Measurements from ENCODE around the gene IQCH. TPM values are rescaled to one million over a fixed set of nuclear protein-coding genes. Genes with fewer than 3 reads are reported as not detected.
"Not testable (repeated sequence)": the region's sequence is repeated elsewhere in the genome, so short reads cannot be mapped to it uniquely, and the experiment has no call there.

The IQCH gene
- total RNA-seq, 2 experiments from 2014 or later = 1.5 to 2.0 TPM

- CTCF ChIA-PET = no interaction called here
- POLR2A ChIA-PET = no interaction called here
These were observed 159.3 kb downstream of the IQCH start for GRCh38 chr15:67413770-67414390.

DNA sequence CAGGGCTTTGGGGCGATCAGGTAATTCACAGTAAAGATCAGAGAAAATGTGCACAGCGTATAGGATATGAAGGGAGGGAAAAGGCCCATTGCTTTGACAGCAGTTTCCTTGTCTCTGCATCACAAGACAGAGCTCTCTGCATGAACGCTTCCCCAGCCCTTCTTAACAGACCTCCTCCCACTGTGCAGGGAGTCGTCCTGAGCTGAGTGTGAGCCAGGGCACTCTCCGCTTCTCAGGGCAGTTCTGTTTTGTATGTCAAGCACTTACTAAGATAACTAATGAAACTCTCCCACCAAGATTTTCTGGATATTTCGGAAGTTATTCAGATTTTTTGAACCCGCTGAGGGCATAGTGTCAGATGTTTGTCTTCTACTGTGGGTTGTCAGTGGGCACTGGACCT, 160.6 kb downstream of the IQCH start:
- CTCF ChIA-PET = no interaction called here
- POLR2A ChIA-PET = no interaction called here

- ChIA-PET CTCF (no interaction called here), POLR2A (no interaction called here)
These were observed 162.3 kb downstream of the IQCH start for GRCh38 chr15:67416891-67417290.

DNA sequence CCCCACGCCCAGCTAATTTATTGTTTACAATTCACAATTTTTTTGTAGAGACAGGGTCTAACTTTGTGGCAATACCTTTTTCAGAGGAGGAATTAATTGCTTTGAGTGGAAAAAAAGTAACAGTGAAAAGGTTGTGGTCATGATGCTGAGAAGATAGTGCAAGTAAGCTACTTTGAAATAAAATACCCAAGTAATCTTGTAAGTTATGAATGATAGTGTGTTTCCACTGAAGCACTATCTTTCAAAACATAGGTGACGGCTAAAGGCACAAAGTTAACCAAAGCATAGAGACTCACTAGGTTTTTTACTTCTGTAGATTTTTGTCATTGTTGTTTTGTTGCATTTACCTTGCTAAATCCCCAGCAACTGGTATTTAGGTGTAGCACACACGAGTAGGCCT, 165.1 kb downstream of the IQCH start:
- POLR2A ChIA-PET = no interaction called here
- CTCF ChIA-PET = no interaction called here

DNA sequence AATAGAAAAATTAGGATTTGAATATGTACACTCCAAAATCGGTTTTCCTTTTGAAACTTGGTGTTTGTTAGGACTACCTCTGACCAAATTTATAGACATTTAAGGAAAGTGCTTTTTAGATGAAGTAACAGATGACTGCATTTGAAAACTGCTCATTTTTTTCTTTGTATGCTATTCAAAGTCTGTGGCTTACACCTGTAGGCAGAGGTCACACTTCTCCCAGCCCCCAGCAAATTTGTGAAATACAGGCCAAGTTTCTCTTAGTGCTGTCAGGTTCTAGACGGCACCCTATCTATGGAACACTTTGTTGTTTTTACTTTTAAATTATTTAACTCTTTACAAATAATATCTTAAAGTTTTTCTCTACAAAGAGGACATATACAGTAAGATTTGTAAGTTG, 165.6 kb downstream of the IQCH start:
- POLR2A ChIA-PET = no interaction called here
- CTCF ChIA-PET = no interaction called here

- POLR2A ChIA-PET = no interaction called here
- CTCF ChIA-PET = no interaction called here
These were observed 166.5 kb downstream of the IQCH start for GRCh38 chr15:67421105-67421504.

GRCh38 chr15:67422296-67422695, 167.7 kb downstream of the IQCH start:
- ChIA-PET CTCF (interaction anchor here (0.6 kb wide), 1 partner anchor 480 kb away, joined by 3 read pairs; no protein-coding TSS in a partner anchor), POLR2A (no interaction called here)

DNA sequence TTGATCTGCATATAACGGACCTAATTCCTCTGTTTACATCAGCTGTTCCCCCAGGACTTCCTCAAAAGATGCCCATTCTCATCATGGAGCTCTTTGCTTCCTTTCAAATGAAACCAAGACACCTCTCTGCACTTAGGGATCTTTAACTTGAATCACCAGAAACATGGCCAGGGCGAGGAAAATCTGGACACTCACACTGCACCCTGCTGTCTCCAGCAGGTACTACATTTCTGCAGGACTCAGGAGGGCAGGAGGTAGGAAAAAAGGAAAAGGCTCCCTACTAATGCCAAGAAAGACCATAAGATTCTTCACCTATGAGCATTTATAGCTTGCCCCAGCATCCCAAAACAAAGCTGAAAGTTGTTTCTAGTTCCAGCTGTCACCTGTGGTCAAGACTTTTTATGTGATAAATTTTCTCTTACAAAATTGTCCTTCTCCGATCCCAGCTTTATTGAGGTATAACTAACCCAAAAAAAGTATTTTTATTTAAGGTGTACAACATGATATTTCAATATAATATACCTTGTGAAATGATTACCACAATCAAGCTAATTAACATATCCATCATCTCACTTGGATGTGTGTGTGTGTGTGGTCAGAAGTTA, 179.0 kb downstream of the IQCH start:
- ChIA-PET CTCF (interaction anchor here (0.6 to 1.9 kb wide), 3 partner anchors 58 to 487 kb away, joined by 4 to 6 read pairs (median 6); no protein-coding TSS in a partner anchor), POLR2A (no interaction called here)

- POLR2A ChIA-PET, CTCF ChIA-PET: not testable (repeated sequence)
These were observed 182.0 kb downstream of the IQCH start for GRCh38 chr15:67436351-67437250.

- ChIA-PET CTCF (no interaction called here), POLR2A (no interaction called here)
These were observed 189.5 kb downstream of the IQCH start for GRCh38 chr15:67444100-67444499.

- CTCF ChIA-PET = interaction anchor here (1.5 kb wide), 1 partner anchor 500 kb away, joined by 5 read pairs; no protein-coding TSS in a partner anchor
- POLR2A ChIA-PET = no interaction called here
These were observed 191.9 kb downstream of the IQCH start for GRCh38 chr15:67446449-67446848.

DNA sequence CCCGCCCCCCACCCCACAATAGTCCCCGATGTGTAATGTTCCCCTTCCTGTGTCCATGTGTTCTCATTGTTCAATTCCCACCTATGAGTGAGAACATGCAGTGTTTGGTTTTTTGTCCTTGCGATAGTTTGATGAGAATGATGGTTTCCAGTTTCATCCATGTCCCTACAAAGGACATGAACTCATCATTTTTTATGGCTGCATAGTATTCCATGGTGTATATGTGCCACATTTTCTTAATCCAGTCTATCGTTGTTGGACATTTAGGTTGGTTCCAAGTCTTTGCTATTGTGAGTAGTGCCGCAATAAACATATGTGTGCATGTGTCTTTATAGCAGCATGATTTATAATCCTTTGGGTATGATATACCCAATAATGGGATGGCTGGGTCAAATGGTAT, 193.8 kb downstream of the IQCH start:
- POLR2A ChIA-PET, CTCF ChIA-PET: not testable (repeated sequence)

DNA sequence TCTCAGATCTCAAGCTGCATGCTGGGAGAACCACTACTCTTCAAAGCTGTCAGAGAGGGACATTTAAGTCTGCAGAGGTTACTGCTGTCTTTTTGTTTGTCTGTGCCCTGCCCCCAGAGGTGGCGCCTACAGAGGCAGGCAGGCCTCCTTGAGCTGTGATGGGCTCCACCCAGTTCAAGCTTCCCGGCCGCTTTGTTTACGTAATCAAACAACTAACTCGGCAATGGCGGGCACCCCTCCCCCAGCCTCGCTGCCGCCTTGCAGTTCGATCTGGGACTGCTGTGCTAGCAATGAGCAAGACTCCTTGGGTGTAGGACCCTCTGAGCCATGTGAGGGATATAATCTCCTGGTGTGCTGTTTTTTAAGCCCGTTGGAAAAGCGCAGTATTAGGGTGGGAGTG, 199.1 kb downstream of the IQCH start:
- POLR2A ChIA-PET, CTCF ChIA-PET: not testable (repeated sequence)

DNA sequence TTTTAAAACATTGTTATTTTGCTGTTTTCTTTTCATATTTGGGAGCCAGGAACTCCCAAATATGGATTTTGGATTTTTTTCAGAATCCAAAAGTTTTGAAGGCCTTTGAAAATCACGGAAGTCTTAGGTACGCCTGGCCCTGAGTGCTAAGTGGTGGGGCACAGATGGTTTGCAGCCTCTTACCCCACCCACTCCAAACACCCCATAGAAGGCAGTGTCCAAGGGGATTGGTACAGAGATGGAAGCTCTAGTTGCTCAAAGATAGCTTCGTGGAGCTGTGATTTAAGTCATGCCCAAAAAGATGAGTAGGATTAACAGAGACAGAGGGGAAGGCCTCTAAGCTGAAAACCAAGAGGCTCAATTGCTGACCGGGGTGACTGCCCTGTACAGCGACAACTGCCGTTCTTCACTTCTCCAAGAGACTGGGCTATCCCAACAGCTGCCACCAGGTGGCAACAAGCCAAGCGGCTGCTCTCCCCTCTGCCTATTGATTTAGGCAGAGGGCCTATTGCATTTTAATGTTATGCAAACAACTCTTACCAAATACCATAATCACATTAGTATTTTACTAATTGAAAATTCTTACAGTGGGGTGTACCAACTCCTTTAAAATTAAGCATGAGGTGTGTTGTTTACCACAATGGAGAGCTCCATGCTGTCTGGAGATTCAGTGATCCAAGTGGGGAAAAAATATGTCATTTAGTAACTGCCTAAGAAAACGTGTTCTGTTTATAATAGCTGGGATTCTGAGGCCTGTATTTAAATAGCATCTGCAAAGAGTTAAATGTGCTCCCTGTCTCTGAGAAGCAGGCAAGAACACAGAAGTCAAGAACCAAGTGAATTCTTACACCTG, 202.3 kb downstream of the IQCH start:
- CTCF ChIA-PET = interaction anchor here (1.0 to 6.0 kb wide), 11 partner anchors 9 to 385 kb away, joined by 3 to 56 read pairs (median 3); no protein-coding TSS in a partner anchor
- POLR2A ChIA-PET = no interaction called here

DNA sequence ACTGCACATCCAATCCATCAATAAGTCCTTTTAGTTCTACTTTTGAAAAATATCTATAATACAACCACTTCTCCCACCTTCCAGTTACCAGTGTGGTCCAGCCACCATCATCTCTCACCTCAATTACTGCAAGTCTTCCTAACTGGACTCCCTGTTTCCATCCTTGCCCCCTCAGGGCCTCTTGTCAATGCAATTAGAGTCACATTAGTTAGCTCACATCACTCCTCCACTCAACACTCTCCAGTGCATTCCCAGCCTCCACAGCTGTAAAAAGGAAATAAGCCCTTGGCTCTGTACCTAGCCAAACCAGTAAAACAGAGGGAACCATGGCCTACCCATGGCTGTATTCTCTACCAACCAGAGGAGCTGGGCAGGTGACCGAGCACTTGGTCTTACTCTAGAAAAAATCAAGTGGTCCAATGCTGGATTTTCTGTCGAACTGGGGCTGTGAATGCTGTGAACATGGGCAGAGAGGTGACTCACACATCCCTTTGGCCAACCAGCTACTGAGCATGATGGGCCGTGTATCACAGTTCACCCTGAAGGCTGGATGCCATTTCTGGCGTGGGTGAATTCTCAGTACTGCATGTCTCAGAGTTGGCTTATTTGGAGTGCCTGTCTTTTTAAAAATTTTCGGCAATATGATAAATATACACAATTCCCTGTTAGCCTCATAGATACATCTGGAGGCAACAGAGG, 203.9 kb downstream of the IQCH start:
- ChIA-PET CTCF (interaction anchor here (1.9 to 6.0 kb wide), 2 partner anchors 48 to 378 kb away, joined by 6 to 56 read pairs; no protein-coding TSS in a partner anchor), POLR2A (no interaction called here)

DNA sequence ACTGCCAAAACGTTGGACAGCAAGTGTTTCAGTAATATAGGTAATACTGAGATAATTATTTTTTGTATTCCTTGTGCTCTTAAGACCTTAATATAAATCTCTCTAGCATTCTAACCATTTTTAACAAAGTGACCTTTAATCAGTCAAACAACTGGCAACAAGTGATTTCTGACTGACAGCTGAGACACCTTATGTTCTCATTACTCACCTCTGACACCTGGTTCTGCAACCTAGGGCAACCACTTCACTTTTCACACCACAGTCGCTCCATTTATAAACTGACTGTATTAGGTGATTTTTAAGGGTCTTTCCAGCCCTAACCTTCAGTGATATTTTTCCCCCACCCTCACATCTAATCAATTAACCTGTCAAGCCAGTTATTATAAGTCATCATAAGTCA, 205.9 kb downstream of the IQCH start:
- ChIA-PET POLR2A (no interaction called here), CTCF (interaction anchor here (6.0 kb wide), 1 partner anchor 376 kb away, joined by 56 read pairs; no protein-coding TSS in a partner anchor)

DNA sequence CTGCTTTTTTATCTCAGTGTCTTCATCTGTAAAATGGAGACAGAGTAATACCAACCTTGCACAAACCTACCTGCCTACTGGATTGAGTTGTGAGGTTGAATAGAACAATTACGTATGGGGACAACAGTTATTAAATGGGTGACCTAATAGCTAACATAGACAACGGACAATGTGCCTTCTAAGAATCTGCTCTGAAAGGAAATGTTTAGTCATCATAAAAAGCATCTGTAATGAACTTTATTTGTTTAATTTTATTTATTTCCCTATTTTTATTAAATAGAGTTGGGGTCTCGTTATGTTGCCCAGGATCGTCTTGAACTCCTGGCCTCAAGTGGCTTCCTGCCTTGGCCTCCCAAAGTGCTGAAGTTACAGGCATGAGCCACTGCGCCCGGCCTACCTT, 207.1 kb downstream of the IQCH start:
- POLR2A ChIA-PET = no interaction called here
- CTCF ChIA-PET = no interaction called here

- POLR2A ChIA-PET = no interaction called here
- CTCF ChIA-PET = interaction anchor here (0.5 to 1.2 kb wide), 2 partner anchors 34 to 373 kb away, joined by 3 read pairs; no protein-coding TSS in a partner anchor
These were observed 208.3 kb downstream of the IQCH start for GRCh38 chr15:67462875-67463274.

DNA sequence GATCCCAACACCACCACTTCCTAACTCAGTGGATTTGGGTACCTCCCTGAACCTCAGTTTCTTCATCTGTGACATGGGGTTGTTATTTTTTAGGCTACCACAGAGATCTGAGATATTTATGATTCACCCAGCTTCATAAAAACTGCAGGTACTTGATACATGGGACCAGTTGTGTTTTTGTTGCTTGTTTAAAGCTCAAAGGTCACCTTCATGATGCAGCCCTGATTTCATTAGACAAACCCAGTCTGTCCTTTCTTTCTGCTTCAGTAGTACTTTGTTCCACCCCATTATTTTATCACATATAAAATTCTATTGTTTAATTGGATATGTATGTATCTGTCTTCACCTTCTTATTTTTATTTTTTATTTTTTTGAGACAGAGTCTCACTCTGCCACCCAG, 208.9 kb downstream of the IQCH start:
- ChIA-PET POLR2A (no interaction called here), CTCF (interaction anchor here (0.5 to 1.2 kb wide), 2 partner anchors 34 to 372 kb away, joined by 3 read pairs; no protein-coding TSS in a partner anchor)

All from activated CD8-positive, alpha-beta memory T cell treated with anti-CD3 and anti-CD28 coated beads for 36 hours (primary cell).